ENCODE data around the gene IQGAP1. TPM values are rescaled to one million over a fixed set of nuclear protein-coding genes. Genes with fewer than 3 reads are reported as not detected.

Gene IQGAP1
- total and polyA plus RNA-seq, 2 donors, result 131 to 144 TPM

DNA sequence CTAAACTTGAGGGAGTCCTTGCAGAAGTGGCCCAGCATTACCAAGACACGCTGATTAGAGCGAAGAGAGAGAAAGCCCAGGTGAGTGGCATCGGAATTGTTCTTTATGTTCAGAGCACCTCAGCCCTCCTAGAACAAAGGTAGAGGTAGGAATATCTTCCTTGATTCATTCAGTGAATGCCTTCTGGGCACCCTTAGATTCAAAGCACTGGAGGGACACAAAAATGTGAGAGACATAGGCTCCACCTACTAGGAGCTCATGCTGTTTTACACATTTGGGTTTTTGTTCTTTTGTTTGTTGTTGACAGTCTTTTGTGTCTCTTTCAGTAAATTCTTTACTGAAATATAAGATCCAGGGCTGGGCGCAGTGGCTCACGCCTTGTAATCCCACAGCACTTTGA, 68.2 kb downstream of the IQGAP1 start:
- WGBS, result 97% methylated on average over 5 of the region's 5 CpGs
- peaks cover 55 to 86% of the 10 kb centered on the region in 2 donors for H3K36me3 ChIP-seq (ENCODE audit: control insufficient read depth in 2 of 2, insufficient read depth in 2 of 2, low read length in 1 of 2)

GRCh38 chr15:90458061-90458460, 70.0 kb downstream of the IQGAP1 start:
- no peak for DNase-seq (ENCODE audit: low read depth in 6 of 9, low spot score in 9 of 9)
- WGBS, result 97% methylated on average over 4 of the region's 4 CpGs
- Histone ChIP-seq H3K36me3 (ENCODE audit: control insufficient read depth in 2 of 2, insufficient read depth in 2 of 2, low read length in 1 of 2) (peaks cover 40 to 83% of the 10 kb centered on the region in 2 donors), H3K9me3 (ENCODE audit: control insufficient read depth in 2 of 2, insufficient read depth in 1 of 2, low read length in 1 of 2) (no peaks in the 10 kb centered on the region), H3K4me3 (ENCODE audit: low read length in 2 of 2) (no peak overlapping the region), H3K27me3 (ENCODE audit: control insufficient read depth in 2 of 2, insufficient read depth in 1 of 2, low read length in 1 of 2) (no peaks in the 10 kb centered on the region), H3K27ac (ENCODE audit: low read depth in 1 of 2, low read length in 1 of 2) (no peak overlapping the region), H3K4me1 (ENCODE audit: control insufficient read depth in 2 of 2, insufficient read depth in 2 of 2, low read length in 2 of 2) (no peaks in the 10 kb centered on the region)

More for the DNA sequence above, 68.2 kb downstream of the IQGAP1 start:
- H3K27me3 ChIP-seq (ENCODE audit: control insufficient read depth in 2 of 2, insufficient read depth in 1 of 2, low read length in 1 of 2), result no peaks in the 10 kb centered on the region
- H3K27ac ChIP-seq (ENCODE audit: low read depth in 1 of 2, low read length in 1 of 2), result no peak overlapping the region
- no peak for DNase-seq (ENCODE audit: low read depth in 6 of 9, low spot score in 9 of 9)
- H3K4me1 ChIP-seq (ENCODE audit: control insufficient read depth in 2 of 2, insufficient read depth in 2 of 2, low read length in 2 of 2), result no peaks in the 10 kb centered on the region
- H3K4me3 ChIP-seq (ENCODE audit: low read length in 2 of 2), result no peak overlapping the region
- H3K9me3 ChIP-seq (ENCODE audit: control insufficient read depth in 2 of 2, insufficient read depth in 1 of 2, low read length in 1 of 2), result no peaks in the 10 kb centered on the region

GRCh38 chr15:90459368-90459767, 71.3 kb downstream of the IQGAP1 start:
- DNase-seq (ENCODE audit: low read depth in 6 of 9, low spot score in 9 of 9), result no peak
- Histone ChIP-seq H3K4me1 (ENCODE audit: control insufficient read depth in 2 of 2, insufficient read depth in 2 of 2, low read length in 2 of 2) (no peaks in the 10 kb centered on the region), H3K9me3 (ENCODE audit: control insufficient read depth in 2 of 2, insufficient read depth in 1 of 2, low read length in 1 of 2) (no peaks in the 10 kb centered on the region), H3K27me3 (ENCODE audit: control insufficient read depth in 2 of 2, insufficient read depth in 1 of 2, low read length in 1 of 2) (no peaks in the 10 kb centered on the region), H3K36me3 (ENCODE audit: control insufficient read depth in 2 of 2, insufficient read depth in 2 of 2, low read length in 1 of 2) (peaks cover 32 to 83% of the 10 kb centered on the region in 2 donors), H3K27ac (ENCODE audit: low read depth in 1 of 2, low read length in 1 of 2) (no peak overlapping the region), H3K4me3 (ENCODE audit: low read length in 2 of 2) (no peak overlapping the region)
- 83% methylated on average over 4 of the region's 4 CpGs for WGBS

GRCh38 chr15:90460142-90460824, 72.2 kb downstream of the IQGAP1 start:
- H3K36me3 ChIP-seq (ENCODE audit: control insufficient read depth in 2 of 2, insufficient read depth in 2 of 2, low read length in 1 of 2), result peaks cover 23 to 80% of the 10 kb centered on the region in 2 donors
- H3K4me3 ChIP-seq (ENCODE audit: low read length in 2 of 2), result no peak overlapping the region
- no peaks in the 10 kb centered on the region for H3K27me3 ChIP-seq (ENCODE audit: control insufficient read depth in 2 of 2, insufficient read depth in 1 of 2, low read length in 1 of 2)
- no peaks in the 10 kb centered on the region for H3K9me3 ChIP-seq (ENCODE audit: control insufficient read depth in 2 of 2, insufficient read depth in 1 of 2, low read length in 1 of 2)
- H3K27ac ChIP-seq (ENCODE audit: low read depth in 1 of 2, low read length in 1 of 2), result no peak overlapping the region
- no peak for DNase-seq (ENCODE audit: low read depth in 6 of 9, low spot score in 9 of 9)
- WGBS, result 98% methylated on average over 6 of the region's 6 CpGs
- no peaks in the 10 kb centered on the region for H3K4me1 ChIP-seq (ENCODE audit: control insufficient read depth in 2 of 2, insufficient read depth in 2 of 2, low read length in 2 of 2)

- WGBS, result 97% methylated on average over 3 of the region's 3 CpGs
- no peaks in the 10 kb centered on the region for H3K9me3 ChIP-seq (ENCODE audit: control insufficient read depth in 2 of 2, insufficient read depth in 1 of 2, low read length in 1 of 2)
- H3K27ac ChIP-seq (ENCODE audit: low read depth in 1 of 2, low read length in 1 of 2), result no peak overlapping the region
- H3K4me3 ChIP-seq (ENCODE audit: low read length in 2 of 2), result no peak overlapping the region
- DNase-seq (ENCODE audit: low read depth in 6 of 9, low spot score in 9 of 9), result no peak
- H3K36me3 ChIP-seq (ENCODE audit: control insufficient read depth in 2 of 2, insufficient read depth in 2 of 2, low read length in 1 of 2), result peaks cover 16 to 78% of the 10 kb centered on the region in 2 donors
- H3K4me1 ChIP-seq (ENCODE audit: control insufficient read depth in 2 of 2, insufficient read depth in 2 of 2, low read length in 2 of 2), result no peaks in the 10 kb centered on the region
- H3K27me3 ChIP-seq (ENCODE audit: control insufficient read depth in 2 of 2, insufficient read depth in 1 of 2, low read length in 1 of 2), result no peaks in the 10 kb centered on the region
Observed at GRCh38 chr15:90463381-90463780, 75.3 kb downstream of the IQGAP1 start.

DNA sequence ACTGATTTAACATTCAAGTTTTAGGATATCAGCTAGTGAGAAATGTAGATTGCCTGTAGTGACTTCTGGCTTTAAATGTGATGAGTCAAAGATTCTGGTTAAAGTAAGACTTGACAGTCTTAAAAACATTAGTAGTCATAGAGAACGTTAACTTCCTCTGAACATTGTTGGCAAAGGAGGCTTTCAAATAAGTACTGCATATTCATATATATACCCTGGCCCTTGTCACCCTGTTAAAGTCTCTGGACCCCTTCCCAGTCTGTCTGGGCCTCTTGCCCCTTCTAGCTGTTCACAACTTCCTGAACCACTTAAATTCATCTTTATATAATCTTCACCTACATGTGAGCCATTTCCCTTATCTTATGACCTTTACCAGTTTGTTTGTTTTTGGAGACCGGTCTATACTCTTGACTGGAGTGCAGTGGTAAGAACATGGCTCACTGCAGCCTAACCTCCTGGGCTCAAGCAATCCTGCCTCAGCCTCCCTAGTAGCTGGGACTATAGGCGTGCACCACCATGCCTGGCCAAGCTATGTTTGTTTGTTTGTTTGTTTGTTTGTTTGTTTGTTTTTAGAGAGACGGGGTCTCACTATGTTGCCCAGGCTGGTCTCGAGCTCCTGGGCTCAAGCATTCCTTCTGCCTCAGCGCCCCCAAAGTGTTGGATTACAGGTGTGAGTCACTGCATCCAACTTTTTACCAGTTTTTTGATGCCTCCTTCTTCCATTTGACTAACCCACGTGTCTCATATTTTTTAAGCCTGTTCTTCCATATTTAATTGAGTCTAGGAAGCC, 77.3 kb downstream of the IQGAP1 start:
- no peak overlapping the region for H3K4me3 ChIP-seq (ENCODE audit: low read length in 2 of 2)
- H3K27ac ChIP-seq (ENCODE audit: low read depth in 1 of 2, low read length in 1 of 2), result no peak overlapping the region
- H3K9me3 ChIP-seq (ENCODE audit: control insufficient read depth in 2 of 2, insufficient read depth in 1 of 2, low read length in 1 of 2), result no peaks in the 10 kb centered on the region
- no peak for DNase-seq (ENCODE audit: low read depth in 6 of 9, low spot score in 9 of 9)
- H3K4me1 ChIP-seq (ENCODE audit: control insufficient read depth in 2 of 2, insufficient read depth in 2 of 2, low read length in 2 of 2), result no peaks in the 10 kb centered on the region
- peaks cover 26 to 74% of the 10 kb centered on the region in 2 donors for H3K36me3 ChIP-seq (ENCODE audit: control insufficient read depth in 2 of 2, insufficient read depth in 2 of 2, low read length in 1 of 2)
- WGBS, result 98% methylated on average over 7 of the region's 7 CpGs
- no peaks in the 10 kb centered on the region for H3K27me3 ChIP-seq (ENCODE audit: control insufficient read depth in 2 of 2, insufficient read depth in 1 of 2, low read length in 1 of 2)

DNA sequence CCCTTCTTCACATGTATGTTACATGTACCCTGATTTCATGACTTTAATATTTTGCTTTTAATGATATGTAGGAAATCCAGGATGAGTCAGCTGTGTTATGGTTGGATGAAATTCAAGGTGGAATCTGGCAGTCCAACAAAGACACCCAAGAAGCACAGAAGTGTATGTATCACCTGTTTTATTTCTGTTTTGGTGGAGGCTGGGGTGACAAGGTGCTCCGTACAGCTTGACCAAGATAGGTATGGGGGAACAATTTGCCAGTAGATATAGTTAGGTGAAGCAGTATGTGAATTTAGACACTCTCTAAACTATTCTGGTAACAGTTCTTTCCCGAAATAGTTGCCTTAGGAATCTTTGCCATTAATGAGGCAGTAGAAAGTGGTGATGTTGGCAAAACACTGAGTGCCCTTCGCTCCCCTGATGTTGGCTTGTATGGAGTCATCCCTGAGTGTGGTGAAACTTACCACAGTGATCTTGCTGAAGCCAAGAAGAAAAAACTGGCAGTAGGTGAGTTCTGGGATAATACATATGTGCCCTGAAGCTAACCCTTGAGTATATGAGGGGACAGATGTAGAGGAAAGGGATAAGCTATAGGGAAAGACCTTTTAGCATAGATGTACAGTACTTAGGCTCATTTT, 78.0 kb downstream of the IQGAP1 start:
- no peaks in the 10 kb centered on the region for H3K9me3 ChIP-seq (ENCODE audit: control insufficient read depth in 2 of 2, insufficient read depth in 1 of 2, low read length in 1 of 2)
- H3K4me3 ChIP-seq (ENCODE audit: low read length in 2 of 2), result no peak overlapping the region
- 84% methylated on average over 3 of the region's 3 CpGs for WGBS
- no peak overlapping the region for H3K27ac ChIP-seq (ENCODE audit: low read depth in 1 of 2, low read length in 1 of 2)
- H3K4me1 ChIP-seq (ENCODE audit: control insufficient read depth in 2 of 2, insufficient read depth in 2 of 2, low read length in 2 of 2), result no peaks in the 10 kb centered on the region
- no peaks in the 10 kb centered on the region for H3K27me3 ChIP-seq (ENCODE audit: control insufficient read depth in 2 of 2, insufficient read depth in 1 of 2, low read length in 1 of 2)
- no peak for DNase-seq (ENCODE audit: low read depth in 6 of 9, low spot score in 9 of 9)
- peaks cover 26 to 77% of the 10 kb centered on the region in 2 donors for H3K36me3 ChIP-seq (ENCODE audit: control insufficient read depth in 2 of 2, insufficient read depth in 2 of 2, low read length in 1 of 2)

- no peak overlapping the region for H3K4me3 ChIP-seq (ENCODE audit: low read length in 2 of 2)
- no peaks in the 10 kb centered on the region for H3K4me1 ChIP-seq (ENCODE audit: control insufficient read depth in 2 of 2, insufficient read depth in 2 of 2, low read length in 2 of 2)
- H3K9me3 ChIP-seq (ENCODE audit: control insufficient read depth in 2 of 2, insufficient read depth in 1 of 2, low read length in 1 of 2), result no peaks in the 10 kb centered on the region
- no peak for DNase-seq (ENCODE audit: low read depth in 6 of 9, low spot score in 9 of 9)
- no peaks in the 10 kb centered on the region for H3K27me3 ChIP-seq (ENCODE audit: control insufficient read depth in 2 of 2, insufficient read depth in 1 of 2, low read length in 1 of 2)
- 99% methylated on average over 2 of the region's 2 CpGs for WGBS
- H3K36me3 ChIP-seq (ENCODE audit: control insufficient read depth in 2 of 2, insufficient read depth in 2 of 2, low read length in 1 of 2), result peaks cover 53 to 83% of the 10 kb centered on the region in 2 donors
- no peak overlapping the region for H3K27ac ChIP-seq (ENCODE audit: low read depth in 1 of 2, low read length in 1 of 2)
Observed at GRCh38 chr15:90469723-90470122, 81.7 kb downstream of the IQGAP1 start.

DNA sequence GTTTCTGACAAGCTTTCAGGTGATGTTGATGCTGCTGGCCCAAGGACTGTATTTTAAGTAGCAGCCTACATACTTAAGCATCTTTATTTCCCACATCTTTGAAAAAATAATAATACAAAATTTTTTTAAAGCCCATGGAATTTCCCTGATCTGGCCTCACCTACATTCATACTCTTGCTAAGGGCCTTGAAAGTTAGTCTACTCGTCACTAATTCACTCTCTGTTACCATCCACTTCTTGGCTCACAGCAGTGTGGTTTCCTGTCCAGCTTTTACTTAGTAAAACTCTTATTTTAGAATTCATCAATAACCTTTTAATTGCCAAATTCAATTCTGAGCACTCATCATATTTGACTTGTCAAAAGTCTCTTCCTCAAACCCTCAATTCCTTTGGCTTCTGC, 82.4 kb downstream of the IQGAP1 start:
- no peaks in the 10 kb centered on the region for H3K4me1 ChIP-seq (ENCODE audit: control insufficient read depth in 2 of 2, insufficient read depth in 2 of 2, low read length in 2 of 2)
- no peaks in the 10 kb centered on the region for H3K9me3 ChIP-seq (ENCODE audit: control insufficient read depth in 2 of 2, insufficient read depth in 1 of 2, low read length in 1 of 2)
- no peak overlapping the region for H3K27ac ChIP-seq (ENCODE audit: low read depth in 1 of 2, low read length in 1 of 2)
- DNase-seq (ENCODE audit: low read depth in 6 of 9, low spot score in 9 of 9), result no peak
- peaks cover 57 to 83% of the 10 kb centered on the region in 2 donors for H3K36me3 ChIP-seq (ENCODE audit: control insufficient read depth in 2 of 2, insufficient read depth in 2 of 2, low read length in 1 of 2)
- H3K27me3 ChIP-seq (ENCODE audit: control insufficient read depth in 2 of 2, insufficient read depth in 1 of 2, low read length in 1 of 2), result no peaks in the 10 kb centered on the region
- H3K4me3 ChIP-seq (ENCODE audit: low read length in 2 of 2), result no peak overlapping the region
- WGBS, result 94% methylated on average over 1 of the region's 1 CpG

All from thymus (tissue), 11 donors.